Measurements from ENCODE around the gene CELA1.

The CELA1 gene

DNA sequence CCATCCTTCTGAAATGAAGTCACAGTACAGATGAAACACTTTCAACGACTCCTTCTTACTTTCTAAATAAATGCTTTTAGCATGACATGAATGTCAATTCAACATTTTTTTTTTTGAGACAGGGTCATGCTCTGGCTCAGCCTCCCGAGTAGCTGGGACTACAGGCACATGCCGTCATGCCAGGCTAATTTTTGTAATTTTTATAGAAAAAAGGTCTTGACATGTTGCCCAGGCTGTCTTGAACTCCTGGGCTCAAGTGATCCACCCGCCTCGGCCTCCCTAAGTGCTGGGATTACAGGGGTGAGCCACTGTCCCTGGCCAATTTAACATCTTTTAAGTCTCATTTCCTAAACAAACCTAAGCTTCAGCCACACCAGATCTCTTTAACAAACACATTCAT is 28.4 kb upstream of the CELA1 start:
- DNase-seq (ENCODE audit: low spot score): no peak

DNA sequence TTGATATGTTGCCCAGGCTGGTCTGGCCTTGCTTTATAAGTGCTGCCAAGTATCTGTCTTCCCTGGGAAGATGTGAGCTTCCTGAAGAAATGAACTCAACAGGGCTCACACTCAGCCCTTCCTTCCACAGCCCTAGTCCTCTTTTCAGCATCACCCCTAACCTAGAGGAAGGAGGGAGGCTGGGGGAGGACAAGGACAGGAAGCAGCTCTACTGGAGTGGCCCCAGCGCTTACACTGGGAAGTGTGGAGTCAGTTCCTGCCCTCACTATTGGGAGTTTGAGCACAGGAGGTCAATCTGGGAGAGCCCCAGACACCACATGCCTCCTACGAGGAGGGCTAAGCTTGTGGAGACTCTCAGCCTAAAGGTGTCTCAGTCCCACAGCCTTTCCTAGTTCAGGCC is 27.9 kb upstream of the CELA1 start:
- no peak for DNase-seq (ENCODE audit: low spot score)

DNA sequence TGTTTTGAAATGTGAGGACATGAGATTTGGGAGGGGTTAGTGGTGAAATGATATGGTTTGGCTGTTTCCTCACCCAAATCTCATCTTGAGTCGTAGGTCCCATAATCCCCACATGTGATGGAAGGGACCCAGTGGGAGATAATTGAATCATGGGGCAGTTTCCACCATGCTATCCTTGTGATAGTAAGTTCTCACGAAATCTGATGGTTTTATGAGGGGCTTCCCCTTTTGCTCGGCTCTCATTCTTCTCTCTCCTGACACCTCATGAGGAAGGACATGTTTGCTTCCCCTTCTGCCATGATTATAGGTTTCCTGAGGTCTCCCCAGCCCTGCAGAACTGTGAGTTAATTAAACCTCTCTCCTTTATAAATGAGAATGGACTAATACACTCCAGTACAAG is 26.7 kb upstream of the CELA1 start:
- DNase-seq (ENCODE audit: low spot score): no peak

DNA sequence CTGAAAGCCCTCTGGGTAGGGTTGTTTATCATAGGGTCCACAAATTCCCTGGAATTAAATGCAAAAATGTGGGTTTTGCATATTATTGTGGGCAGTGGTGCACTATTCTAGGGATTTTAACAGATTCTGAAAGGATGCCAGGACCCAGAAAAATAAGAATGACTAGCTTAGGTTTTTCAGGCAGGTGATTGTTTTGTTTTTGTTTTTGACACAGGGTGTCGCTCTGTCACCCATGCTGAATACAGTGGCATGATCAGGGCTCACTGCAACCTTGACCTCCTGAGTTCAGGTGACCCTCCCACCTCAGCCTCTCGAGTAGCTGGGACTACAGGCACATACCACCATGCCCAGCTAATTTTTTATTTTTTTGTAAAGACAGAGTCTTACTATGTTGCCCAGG is 25.5 kb upstream of the CELA1 start:
- no peak for DNase-seq (ENCODE audit: low spot score)

DNA sequence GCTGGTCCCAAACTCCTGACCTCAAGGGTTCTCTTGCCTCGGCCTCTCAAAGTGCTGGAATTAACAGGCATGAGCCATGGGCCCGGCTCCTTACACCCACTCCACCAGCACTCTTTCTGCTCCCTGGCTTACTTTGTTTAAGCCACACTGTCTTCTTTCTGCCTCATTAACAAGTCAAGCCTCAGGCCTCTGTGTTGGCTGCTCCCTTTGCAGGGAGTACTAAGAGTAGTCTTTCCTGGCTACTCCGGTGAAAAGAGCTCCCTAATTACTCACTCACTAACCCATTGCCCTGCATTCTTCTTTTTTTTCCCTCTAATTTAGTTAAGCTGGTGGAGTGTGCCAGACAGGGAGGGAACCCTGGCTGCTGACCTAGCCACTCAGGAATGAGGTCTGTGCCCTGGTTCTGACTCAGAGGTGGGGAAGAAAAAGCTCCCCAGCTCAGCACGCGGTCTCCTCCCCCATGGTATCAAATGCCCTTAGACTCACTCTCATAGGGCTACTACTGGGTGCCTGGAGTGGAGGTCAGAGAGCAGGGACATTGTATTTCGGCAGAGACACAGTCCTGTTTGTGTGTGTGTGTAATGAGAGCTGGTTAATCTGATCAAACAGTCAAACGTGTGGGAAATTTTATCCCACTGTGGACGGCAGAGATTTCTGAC is 24.9 kb upstream of the CELA1 start:
- no peak for DNase-seq (ENCODE audit: low spot score)

DNA sequence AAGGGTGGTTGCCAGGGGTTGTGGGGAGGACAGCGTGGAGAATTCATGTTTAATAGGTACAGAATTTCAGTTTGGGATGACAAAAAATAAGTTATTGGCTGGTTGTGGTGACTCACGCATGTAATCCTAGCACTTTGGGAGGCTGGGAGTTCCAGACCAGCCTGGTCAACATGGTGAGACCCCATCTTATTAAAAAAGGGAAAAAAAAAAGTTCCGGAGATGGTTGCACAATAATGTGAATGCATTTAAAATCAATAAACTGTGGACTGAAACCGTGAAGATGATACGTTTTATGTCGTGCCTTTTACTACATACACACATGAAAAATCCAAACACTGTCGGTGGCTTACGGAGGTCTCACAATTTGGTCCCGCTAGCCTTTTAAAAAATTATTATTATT is 24.2 kb upstream of the CELA1 start:
- DNase-seq (ENCODE audit: low spot score): no peak

DNA sequence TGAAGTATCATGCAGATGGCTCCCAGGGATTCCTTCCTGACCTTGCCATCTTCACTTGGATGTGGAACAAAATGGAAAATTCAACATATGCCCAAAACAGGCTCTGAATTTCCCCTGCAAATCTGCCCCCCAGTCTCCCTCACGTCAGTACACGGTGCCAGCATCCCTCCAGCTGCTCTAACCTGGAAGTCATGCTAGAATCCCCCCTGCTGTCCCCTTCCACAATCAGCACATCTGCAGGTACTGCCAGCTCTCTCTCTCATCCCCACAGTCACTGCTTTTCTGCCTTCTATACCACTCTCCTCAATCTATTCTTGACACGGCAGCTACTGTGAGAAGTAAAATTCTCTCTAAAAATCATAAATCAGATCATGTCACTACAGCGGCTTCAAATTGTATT is 23.1 kb upstream of the CELA1 start:
- no peak for DNase-seq (ENCODE audit: low spot score)

DNA sequence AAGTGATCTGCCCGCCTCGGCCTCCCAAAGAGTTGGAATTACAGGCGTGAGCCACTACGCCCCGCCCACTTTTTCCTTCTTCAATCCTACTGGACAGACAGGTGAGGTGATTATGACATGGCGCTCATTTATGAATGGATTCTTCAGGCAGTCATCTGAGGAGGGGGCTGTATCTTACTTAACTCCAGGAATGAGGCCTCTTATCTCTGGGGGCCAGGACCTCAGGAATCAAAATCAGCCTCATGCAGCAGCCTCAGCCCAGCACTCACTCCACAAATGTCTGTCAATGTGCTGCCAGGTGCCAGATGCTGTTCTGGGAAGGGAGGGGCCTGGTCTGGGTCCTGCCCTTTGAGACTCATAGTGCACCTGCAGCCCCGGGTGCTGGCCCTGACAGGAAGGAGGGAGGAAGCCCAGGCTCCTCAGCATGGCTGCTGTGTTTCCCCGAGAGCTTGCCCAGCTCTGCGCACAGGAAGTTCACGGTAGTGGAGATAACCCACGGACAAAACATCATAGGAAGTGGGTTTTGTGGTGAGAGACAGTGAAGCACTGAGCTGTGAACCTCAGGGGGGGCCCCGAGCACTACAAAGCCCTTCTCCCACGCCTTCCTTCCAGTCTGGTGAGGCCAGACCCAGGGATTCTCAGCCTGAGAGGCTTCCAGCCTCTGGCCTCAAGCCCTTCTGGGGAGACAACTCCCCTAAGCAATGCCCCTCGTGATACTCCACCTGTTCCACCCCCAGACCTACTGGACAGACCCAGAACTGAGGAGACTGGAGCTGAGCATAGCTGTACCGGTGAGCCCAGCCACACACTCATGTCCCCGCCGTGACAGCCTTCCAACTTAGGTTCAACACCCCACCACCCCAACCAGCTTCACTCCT is 22.4 kb upstream of the CELA1 start:
- no peak for DNase-seq (ENCODE audit: low spot score)

DNA sequence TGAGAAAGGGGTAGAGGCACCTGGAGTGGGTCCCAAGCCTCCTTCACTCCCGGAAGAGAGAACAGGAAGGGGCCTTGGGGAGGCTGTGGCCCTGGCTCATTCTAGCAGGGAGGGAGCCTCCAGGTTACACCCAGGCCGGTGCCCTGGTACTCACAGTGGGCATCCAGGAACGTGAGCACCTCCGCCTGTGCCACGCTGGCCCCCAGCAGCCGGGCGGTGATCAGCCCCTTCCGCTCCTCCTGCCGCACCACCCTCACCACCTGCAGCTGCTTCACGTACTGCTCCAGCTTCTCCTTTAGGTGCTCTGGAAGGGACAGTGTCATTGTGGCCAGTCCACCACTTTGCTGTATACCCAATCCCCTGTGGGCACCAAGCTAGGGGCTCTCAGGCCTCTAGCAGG is 18.8 kb upstream of the CELA1 start:
- no peak for DNase-seq (ENCODE audit: low spot score)

DNA sequence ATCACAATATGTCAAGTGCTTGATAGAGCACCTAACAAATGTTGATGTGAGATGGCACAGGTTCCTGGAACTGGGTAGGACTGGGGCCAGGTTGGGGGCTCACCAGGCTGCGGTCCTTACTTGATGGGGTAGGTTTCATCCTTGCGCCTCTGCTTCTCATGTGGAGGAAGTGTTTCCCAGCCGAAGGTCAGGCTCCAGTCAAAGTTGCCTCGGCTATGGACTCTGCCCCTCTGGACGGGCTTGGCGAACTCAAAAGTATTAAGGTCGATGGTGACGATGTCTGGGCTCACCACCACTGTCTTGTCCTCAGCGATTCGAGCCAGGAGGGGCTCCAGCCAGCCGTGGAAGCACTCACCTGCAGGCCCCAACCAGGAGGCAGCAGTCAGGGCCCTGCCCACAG is 17.5 kb upstream of the CELA1 start:
- no peak for DNase-seq (ENCODE audit: low spot score)

DNA sequence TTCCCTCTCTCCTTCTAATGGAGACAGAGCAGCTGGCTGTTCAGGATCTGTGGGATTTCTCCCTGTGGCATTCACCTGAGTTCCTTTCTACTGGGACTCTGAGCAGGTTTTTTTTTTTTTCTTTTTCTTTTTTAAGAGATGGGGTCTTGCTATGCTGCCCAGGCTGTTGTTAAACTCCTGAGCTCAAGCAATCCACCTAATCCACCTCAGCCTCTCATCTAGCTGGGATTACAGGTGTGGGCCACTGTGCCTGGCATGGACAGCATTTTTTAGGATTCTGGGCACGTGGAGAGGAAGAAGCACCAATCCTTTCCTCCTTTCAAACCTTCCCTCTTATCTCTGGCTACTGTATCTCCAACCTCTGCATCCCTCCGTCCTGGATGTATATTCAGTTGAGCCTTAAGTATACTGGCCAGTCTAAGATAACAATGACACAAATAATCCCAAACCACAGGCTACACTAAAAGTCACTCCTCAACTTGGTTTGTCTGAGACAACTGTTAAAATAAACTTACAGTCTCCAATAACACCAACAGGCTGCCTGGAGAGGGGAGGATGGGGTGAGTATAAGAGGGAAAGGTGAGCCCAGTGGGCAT is 16.4 kb upstream of the CELA1 start:
- DNase-seq (ENCODE audit: low spot score): no peak

DNA sequence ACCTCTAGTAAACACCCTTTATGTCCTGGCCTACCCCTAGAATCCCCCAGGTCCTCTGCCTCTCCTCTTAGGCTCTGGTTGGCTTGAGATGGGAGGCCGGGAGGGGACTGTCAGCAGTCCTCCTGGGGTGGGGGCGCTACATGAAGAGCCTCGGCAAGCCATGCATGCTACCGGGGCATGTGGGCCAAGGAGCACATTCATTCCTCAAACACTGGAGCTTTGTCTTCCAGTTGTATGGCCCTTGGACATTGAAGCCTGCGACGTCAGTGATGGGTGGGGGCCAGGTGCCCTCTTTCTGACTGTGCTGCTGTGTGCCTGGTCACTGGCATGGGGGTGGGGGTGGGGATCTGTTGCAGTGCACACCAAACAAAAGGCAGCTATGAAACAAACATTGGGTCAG is 15.8 kb upstream of the CELA1 start:
- DNase-seq (ENCODE audit: low spot score): no peak

DNA sequence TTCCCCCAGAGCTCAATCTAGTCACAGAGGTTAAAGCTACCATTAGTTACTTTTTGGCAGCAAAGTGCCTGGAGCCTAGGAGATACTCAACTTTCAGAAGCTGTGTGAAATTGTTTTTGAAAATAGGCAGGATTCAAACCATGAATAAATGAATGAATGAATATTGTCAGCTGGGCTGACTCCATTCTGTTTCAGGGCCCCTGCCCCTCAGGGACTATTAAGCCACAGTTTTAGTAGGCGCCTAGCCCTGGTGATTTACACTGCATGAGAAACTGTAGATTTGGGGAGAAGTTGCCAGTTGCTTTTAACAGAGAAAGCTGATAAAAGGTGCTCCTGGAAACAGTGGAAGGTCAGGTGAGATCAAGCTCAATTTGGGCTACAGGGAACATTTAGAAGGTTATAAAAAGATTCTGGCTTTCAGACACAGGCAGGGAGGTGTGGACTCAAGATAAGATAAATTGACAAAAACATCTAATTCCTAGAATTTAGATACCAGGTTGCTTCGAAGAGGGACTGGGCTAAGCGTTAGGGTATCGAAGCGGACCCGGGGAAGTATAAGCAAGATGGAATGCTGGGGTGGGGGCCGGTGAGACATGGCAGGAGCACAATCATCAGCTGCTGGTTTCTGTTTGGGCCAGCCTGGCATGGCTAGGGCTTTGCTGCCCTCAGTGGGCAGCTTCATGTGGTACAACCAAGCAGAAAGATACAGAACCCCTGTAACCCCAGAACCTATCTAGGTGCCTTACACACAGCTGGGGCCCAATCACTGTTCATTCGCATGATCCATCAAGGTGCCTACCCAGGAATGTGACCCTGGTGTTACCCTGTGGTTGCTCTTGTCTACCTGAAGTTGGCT is 14.9 kb upstream of the CELA1 start:
- DNase-seq (ENCODE audit: low spot score): no peak

DNA sequence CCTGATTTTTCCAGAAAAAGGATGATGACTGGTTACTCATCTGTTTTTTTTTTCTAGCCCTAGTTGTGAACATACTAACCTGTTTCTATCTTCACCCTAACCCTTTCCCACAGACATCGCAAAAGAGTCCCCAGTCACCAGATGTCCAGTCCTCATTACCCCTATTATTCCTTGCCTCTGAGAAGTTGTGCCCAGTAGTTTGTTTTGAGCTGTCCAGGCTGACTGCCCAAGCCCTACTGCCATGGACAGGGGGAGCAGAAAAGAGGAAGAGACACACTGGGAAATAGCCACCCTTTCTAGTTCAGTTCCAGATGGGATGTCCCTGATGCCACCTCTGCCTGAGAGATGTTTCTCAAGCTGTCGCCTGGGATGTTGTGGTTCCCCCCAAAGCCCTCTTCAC is 13.8 kb upstream of the CELA1 start:
- DNase-seq (ENCODE audit: low spot score): no peak

DNA sequence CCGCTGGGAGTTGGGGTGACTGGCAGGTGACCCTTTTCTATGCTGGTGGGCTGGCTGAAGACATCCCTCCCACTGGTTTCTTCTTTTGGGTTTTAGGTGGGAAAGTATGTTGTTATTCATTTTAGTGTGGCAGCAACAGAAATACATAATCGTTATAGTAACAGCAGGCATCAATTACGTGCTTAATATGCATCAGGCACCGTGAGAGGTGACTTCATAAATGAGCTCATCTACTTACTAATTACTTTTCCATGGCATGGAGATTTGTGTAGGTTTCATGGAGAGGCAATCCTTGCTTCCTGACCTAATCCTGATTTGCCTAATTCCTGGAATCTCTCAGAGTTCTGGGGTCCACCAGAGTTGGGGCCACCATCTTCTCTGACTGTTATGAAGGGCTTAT is 13.4 kb upstream of the CELA1 start:
- no peak for DNase-seq (ENCODE audit: low spot score)

DNA sequence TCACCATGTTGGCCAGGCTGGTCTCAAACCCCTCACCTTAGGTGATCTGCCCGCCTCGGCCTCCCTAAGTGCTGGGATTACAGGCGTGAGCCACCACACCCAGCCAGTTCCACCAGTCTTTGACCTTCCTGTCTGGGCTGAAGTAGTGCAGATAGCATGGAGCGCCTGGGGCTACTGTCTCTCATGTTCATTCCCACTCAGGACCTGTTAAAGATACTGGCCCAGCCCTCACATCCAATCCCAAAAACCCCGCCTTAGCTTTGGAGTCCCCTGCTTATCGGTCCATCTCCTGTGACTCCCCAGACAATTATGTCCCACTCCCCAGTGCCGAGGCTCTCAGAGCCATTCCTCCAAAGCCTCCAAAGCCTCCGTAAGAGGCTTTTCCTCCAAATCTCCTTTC is 12.0 kb upstream of the CELA1 start:
- no peak for DNase-seq (ENCODE audit: low spot score)

DNA sequence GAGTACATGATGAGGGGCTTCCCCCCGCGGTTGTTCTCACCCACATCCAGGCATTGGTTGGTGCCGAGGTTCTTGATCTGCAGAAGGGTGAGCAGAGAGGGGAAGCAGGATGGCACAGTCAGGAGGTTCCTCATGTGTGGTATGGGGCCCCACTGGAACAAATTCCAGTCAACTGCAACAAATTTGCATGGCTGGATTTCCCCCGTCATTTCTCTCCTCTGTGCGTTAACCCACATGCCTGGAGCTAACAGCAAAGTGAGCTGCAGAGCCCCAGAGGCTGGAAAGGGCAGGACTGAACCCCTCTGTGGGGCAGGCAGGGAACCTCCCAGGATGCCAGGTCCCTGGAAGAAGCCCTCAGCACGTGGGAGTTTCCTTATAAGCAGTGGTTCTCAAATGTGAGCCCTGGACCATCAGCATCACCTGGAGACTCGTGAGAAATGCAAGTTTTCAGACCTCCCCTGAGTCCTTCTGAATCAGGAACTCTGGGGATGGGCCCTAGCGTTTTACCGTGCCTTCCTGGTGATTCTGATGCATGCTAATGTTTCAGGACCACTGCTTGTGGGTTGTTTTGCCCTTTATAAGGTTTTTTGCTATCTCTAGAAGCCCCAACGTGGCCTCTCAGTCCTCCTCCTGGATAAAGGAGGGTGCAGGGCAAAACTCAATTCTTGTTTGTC is 11.0 kb upstream of the CELA1 start:
- DNase-seq (ENCODE audit: low spot score): no peak

DNA sequence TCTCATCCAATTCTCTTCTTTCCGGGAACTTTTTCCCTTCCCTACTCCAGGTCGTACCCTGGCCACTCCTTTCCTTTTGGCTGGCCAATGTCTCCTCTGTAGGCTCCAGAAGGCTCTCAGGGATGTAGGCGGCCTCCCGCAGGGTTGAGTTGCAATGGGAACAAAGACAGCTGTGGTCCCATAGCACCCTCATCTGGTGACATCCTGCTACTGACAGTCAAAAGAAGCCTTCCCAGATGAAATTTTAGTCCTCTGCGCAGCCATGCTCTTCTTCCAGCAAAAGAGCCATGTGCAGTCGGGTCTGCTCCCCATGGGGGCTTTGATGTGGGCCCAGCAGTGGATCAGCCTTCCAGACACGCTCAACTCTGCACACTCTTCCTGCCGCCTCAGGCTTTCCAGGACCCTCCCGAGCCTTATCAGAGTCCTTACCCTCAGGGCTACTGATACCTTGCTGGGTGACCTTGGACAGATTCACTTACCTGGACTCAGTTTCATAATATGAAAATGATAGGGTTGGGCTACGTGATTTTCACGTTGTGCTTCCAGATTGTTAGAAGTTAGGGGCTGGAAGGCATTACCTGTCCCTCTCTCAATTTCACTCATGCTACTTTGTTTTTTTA is 5.5 kb upstream of the CELA1 start:
- DNase-seq (ENCODE audit: low spot score): peak; percentile 85

DNA sequence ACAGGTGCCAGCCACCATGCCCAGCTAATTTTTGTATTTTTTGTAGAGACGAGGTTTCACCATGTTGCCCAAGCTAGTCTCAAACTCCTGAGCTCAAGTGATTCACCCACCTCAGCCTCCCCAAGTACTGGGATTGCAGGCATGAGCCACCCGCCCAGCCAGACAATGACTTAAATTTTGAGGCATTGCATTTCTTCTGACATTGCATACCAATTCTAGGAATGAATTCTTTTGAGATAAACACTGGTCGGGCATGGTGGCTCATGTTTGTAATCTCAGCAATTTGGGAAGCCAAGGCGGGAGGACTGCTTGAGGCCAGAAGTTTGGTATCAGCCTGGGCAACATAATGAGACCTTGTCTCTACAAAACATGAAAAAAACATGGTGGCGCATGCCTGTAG is 2.5 kb upstream of the CELA1 start:
- DNase-seq (ENCODE audit: low spot score): no peak

DNA sequence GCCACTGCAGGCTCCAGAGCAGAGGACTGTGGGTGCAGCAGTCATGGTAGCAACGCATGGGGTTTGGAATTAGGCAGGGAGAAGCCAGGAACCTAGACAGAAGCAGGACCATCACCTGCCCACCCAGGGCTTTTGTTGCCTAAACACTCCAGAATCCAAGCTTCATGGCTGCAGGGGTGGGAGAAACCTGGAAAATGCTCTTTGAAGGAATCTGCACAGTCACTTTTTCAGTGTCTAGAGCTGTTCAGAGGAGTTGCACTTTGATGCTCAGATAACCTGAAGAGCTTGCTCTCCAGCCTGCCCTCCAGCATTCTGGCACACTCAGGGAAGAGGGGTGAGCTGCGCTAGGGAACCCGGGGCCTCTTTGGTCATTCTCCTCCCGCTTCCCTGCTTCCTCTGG is 1.6 kb upstream of the CELA1 start:
- DNase-seq (ENCODE audit: low spot score): no peak

DNA sequence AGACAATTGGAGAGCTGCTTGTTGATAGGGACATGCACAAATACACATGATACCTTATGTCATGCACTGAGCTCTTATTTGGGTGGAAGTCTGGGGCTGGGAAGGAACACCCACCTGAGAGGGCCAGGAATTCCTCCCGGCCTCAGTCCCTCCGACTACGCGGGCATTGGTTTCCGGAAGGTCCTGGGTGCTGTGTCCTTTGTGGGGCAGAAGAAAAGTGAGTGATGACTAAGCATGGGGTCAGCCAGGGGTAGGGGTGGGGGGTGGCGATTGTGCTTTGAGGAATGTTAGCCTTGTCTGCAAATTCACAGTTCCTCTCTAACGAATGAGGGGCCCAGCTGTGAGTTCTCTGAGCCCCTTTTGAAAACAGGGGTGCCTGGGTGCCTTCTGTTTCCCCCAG is 798 bp downstream of the CELA1 start:
- no peak for DNase-seq (ENCODE audit: low spot score)

DNA sequence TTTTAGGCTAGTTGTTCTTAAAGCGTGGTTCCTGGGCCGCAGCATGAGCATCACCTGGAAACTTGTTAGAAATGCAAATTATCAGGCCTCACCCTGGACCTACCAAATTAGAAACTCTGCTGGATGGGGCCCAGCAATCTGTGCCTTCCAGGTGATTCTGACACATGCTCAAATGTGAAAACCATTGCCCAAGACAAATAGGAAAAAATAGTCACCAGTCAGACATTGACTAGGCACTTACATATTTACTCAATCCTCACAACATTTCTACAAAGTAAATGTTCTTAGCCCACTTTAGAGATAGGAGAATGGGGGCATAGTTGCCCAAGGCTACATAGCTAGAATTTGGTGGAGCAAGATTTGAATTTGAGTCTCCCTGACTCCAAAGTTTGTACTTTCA is 3.3 kb downstream of the CELA1 start:
- no peak for DNase-seq (ENCODE audit: low spot score)
